ENCODE measurements around the gene FAM171A1.
"Not testable (repeated sequence)": the region's sequence is repeated elsewhere in the genome, so short reads cannot be mapped to it uniquely, and the experiment has no call there.

The FAM171A1 gene

DNA sequence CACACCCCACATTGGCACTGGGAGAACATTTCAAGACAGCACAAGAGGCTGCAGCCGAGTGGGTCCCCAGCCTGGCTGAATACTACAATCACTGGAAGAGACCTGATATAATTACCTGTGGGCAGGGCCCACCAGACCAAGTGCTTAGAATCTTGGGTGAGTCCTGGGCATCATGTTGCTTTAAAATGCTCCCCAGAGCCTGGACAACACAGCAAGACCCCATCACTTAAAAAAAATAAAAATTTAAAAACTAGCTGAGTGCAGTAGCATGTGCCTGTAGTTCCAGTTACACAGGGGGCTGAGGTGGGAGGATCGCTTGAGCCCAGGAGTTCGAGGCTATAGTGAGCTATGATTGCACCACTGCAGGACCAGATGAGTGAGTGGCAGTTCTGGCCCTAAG is 28.1 kb downstream of the FAM171A1 start:
- DNase-seq, result no peak

DNA sequence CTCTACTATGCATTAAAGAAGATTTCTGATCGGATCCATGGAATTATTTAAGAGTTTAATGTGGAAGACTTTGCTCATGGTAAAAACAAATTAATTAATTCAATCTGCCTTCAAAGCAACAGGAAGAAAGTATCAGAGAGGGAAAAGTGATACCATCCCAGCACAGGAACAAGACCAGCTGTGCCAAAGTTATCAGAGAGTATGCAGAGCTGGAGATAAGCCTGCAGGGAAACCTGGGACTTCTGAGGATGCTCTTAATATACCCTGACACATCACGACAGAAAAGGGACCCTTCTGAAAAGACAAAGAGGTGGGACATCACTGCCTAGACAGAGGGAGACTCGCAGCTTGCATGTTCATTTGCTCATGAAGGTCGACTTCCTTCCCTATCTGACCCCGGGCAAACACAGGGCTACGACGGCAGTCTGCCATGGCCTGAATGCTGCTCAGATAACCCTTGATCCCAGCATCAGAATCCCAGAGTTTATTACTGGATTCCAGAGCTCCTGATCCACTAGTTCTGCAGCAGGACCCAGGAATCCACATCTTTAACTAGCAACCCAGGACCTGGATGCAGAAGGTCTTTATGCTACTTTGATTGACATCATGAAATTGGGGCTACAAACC is 29.5 kb downstream of the FAM171A1 start:
- no peak for DNase-seq

DNA sequence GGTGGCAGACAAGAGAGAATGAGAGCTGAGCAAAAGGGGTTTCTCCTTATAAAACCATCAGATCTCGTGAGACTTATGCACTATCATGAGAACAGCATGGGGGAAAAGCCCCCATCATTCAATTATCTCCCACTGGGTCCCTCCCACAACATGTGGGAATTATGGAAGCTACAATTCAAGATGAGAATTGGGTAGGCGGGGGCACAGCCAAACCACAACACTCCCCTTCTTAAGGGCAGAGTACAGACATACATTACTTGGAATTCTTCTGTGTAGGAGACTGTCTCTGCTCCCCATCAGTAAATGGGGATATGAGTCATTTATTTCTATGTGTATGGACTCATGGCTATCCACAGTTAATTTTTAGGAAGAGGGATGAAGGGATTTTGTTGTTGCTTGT is 31.2 kb downstream of the FAM171A1 start:
- no peak for DNase-seq

DNA sequence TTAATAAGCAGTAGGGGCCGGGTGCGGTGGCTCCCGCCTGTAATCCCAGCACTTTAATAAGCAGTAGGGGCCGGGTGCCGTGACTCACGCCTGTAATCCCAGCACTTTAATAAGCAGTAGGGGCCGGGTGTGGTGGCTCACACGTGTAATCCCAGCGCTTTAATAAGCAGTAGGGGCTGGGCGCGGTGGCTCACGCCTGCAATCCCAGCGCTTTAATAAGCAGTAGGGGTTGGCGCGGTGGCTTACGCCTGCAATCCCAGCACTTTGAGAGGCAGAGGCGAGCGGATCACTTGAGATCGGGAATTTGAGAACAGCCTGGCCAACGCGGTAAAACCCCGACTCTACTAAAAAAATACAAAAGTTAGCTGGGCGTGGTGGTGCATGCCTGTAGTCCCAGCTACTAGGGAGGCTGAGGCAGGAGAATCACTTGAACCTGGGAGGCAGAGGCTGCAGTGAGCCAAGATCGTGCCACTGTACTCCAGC is 33.6 kb downstream of the FAM171A1 start:
- not testable (repeated sequence) for DNase-seq

DNA sequence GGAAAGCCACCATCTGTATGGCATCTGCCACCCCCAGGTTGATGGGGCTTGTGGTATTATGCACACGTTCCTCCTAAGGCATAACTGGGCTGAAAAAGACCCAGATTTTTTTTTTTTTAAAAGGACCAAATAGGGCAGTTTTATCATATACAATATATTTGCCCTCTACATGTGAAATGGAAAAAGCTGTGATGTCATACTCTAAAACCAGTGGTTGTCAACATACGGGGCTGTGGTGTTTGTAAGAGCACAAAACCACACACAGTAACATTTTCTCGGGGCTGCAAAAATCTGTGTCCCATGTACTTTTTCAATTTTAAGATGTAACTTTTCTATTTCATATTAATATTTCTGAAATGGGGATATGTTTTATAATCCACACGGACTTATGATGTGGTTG is 34.9 kb downstream of the FAM171A1 start:
- no peak for DNase-seq

DNA sequence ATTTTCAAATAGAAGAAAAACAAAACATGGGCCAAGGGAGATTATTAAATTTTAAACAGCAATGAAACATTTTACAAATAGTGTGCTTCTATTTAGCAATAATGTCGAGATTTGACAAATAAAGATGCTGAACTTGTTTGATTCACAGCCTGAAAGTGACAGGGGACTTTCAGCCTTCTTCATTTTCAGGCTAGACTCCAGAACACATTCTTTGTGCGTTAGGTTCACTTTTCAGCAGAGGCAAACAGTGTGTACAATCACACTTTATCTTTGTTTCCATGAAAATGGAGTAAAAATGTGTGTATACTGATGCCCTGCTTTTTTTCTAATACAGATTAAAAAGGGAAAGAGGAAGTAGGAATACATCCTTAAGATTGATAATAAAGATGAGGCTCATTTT is 35.6 kb downstream of the FAM171A1 start:
- DNase-seq, result no peak

DNA sequence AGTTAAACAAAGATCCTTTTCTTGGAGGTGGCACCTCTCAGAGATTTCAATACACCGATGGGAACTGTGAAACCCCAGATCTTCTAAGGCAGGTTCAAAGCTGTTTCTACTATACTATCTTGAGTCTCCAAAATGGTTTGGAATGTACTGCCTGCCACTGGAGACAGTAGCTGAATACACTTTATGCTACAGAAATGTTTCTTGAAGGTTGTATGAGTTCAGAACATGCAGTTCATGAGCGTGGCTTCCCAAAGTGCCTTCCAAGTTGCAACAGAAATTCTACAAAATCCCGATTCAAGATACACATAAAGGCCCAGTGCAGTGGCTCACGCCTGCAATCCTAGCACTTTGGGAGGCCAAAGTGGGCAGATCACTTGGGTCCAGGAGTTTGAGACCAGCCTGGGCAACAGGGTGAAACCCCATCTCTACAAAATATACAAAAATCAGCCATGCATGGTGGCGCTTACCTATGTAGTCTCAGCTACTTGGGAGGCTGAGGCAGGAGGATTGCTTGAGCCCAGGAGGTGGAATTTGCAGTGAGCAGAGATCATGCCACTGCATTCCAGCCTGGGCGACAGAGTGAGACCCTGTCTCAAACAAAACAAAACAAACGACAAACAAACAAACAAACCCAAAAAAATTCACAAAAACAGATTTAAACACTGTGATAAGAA is 36.3 kb downstream of the FAM171A1 start:
- no peak for DNase-seq

DNA sequence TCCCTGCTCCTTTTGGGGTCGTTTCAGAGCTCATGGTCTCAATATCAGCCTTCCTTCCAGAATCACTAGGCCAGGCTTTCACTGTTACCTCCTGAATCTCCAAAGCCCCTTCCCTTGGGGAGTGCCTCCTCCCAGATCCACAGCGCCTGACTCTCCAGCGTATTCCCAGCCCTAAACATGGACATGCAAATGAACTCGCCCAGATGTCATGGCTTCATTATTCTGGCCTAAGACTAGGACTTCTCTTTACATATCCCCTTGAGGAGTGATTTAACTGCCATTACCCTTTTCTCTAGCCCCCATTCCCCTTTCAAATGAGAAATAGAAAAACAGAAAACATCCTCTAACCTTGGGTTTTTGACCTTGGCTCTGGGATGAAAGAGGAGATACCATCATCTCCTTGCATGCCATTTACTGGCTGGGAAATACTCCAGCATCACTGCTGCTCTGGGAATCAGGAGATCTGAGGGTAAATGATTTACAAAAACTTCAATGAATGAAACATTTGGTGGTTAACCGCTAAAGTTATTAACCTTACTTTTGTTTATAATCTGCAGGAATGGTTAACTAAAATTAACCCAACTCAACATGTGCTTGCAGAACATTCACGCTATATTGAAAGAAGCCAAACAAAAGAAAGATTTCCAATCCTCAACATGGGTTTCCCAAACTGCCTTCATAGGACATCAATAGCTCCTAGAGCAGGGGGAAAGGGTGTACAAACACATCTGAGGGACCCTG is 37.0 kb downstream of the FAM171A1 start:
- no peak for DNase-seq

DNA sequence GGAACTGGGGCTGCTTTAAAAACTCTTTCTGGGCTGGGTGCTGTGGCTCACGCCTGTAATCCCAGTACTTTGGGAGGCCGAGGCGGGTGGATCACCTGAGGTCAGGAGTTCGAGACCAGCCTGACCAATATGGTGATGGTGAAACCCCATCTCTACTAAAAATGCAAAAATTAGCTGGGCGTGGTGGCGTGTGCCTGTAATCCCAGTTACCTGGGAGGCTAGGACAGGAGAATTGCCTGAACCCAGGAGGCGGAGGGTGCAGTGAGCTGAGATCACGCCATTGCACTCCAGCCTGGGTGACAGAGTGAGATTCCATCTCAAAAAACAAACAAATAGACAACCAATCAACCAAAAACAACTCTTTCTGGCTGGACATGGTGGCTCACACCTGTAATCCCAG is 37.9 kb downstream of the FAM171A1 start:
- not testable (repeated sequence) for DNase-seq

DNA sequence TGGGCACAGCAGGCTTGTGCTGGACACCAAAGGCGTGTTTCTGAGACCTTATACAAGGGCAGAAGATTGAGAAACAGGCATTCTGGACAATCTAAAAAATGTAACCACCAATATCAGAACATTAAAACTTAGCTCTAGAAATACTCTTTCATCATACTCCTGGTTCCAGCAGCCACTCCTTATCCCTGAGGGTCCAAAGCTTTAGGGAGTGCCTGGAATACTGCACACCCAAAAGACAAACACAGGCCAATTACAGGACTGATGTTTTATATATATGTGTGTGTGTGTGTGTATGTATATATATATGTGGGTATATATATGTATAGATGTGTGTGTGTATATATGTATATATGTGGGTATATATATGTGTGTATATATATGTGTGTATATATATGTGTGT is 39.6 kb downstream of the FAM171A1 start:
- no peak for DNase-seq

DNA sequence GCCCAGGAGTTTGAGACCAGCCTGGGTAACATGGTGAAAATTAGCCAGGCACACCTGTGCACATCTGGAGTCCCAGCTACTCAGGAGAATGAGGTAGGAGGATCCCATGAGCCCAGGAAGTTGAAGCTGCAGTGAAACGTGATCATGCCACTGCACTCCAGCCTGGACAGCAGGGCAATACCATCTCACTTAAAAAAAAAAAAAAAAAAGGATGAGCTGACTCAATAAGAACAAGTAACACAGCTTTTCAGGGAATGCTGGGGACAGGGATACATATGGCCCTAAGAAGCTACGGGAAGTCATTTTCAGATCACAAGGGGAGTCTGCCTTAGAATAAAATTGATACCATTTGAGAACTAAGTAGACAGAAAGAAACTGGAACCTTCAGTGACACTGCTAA is 41.7 kb downstream of the FAM171A1 start:
- no peak for DNase-seq

DNA sequence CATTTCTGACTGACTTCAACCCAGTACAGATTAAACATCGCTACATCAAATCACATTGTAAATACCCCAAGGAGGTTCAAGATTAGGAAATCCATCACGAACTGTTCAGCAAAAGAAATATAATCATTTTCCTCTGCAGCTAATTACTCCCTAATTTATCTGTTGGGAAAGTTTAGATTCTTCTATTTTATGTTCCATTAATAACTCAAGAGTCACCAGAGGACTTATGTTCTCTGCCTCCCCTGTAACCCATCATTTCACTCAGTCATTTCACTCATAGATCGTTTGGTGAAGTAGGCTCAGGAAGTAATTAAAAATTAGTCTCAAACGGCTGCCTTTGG is 45.2 kb downstream of the FAM171A1 start:
- DNase-seq, result no peak

DNA sequence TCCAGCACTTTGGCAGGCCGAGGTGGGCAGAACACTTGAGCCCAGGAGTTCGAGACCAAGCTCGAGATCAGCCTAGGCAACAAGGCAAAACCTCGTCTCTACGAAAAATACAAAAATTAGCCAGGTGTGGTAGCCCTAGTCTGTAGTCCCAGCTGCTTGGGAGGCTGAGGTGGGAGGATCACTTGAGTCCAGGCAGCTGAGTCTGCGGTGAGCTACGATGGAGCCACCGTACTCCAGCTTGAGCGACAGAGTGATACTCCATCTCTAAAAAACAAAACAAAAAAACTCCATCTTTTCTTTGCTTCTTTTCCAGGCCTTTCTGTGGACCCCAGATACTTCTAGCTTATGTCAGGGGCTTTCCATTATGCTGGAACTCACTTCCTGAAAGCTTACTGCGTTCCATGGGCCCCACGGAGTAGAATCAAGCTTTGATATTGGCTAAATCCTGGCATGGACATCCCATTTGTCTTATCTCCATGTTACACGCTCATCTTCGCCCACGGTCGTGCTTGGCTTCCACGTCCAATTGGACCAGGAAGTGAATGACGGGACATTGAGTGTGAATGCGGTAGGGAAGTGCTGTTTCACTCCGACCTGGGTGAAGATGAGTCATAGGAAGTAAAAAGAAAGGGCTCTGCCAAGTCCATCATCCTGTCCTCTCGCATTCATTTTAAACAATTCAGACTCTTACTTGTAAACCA is 45.7 kb downstream of the FAM171A1 start:
- DNase-seq, result no peak

DNA sequence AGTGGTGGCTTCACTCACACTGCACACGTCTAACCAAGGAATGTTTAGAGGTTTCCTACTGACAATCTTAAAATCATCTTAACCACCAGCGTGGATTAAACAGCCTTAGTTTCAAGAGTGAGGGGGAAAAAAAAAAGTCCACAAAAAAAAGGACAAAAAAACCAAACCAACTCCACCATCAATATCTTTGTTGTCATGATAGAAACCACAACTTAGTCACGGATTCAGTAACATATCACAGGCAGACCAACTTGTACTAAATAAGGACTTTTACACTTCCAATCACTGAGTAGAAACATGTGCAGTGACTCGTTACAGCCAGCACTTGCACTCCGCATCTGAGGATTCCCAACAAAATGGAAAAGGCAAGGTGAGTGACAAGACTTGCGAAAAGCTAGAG is 46.5 kb downstream of the FAM171A1 start:
- DNase-seq, result no peak

DNA sequence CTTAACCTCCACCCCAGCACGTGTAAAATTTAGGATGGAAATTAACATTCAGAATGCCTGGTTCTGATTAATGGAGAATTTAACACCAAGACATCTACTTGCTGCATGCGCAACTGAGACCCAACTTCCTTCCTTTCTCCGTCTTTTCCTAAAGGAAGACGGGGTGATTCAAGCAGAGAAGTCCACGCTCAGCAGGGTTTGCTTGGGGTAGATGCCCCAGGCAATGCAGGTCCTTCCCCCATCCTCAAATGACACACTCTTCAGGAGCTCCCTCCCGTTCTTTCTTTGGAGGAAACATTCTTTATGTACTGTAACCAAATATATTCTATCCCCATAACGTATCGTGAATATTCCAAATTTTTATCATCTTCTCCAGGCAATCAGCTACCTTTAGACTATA is 47.0 kb downstream of the FAM171A1 start:
- DNase-seq, result no peak

DNA sequence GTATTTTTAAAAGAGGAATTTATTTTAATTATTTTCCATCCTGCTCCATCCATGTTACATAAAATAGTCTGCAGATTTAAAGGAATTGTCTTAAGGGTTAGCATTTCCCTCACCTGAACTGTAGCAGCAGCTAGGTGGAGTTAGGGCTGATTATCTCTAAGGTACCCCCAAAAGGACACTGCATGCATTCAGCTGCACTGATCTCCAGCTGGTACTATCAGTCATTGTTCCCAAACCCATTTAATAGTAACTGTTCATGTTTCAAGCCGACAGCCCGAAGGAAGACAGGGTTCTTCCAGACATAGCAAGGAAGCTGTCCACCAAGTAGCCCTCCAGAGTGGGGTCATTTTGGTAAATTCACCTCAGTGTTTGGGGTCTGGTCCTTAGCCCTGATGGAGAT is 48.7 kb downstream of the FAM171A1 start:
- no peak for DNase-seq

DNA sequence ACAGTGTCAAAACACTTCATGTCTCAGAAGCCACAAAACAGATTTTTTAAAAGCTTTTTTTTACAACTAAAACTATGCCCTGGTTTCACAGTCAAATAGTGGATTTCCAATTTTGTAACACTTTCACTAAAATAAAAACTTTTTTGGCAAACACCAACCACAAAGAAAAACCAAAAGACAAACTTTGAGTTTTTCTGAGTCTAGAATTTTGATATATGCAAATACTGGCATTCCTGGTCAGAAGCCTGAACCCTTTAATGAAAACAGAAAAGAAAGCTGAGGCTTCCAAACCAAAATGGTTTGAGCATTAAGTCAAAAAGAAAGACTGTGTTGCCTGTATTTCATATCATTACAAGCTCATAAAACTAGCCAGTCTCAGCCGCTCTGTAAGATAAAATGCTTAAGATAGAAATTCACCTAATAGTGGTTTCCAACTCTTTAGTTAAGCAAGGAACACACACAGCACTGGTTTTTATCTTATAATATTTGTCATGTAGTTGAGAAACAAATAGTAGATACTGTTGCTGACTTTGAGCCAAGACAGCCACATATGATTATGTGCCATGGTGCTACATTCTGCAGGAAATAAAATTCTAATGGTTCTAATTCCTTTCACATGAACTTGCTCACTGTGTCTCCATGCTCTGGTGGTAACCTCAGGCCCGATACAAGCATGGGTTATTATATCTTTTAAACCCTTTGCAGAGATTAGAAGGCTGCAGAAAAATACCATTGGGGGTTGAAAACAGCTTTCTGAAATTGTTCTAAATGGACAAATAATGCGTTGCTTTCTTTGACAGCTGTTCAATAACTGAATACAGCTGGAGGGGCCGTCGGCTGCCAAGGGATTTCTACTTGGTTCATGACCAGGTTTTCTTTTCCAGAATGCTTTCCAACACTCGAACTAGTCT is 49.4 kb downstream of the FAM171A1 start:
- no peak for DNase-seq

DNA sequence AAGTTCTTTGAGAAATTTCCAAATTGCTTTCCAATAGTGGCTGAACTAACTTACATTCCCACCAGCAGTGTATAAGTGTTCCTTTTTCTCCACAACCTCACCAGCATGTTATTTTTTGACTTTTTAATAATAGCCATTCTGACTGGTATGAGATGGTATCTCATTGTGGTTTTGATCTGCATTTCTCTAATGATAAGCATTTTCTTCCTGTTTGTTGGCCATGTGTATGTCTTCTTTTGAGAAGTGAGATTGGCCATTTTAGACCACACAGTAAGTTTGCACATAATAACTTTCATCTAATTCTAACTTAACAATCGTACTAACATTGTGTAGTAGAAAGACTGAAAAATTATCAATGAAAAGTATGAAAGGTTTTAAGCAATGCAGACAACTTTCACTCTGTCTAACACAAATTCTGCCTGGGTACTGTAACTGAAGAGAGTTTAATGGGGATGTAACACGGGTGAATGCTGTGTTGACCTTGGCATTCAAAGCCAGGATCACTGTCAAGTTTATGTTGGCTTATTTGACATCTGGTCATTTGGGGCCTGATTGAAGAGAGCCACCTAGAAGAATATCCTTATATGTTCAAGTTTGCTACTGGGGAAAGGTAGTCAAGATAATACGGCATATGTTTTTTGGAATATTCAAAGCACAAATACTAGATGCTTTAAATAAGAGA is 50.4 kb downstream of the FAM171A1 start:
- DNase-seq, result no peak

DNA sequence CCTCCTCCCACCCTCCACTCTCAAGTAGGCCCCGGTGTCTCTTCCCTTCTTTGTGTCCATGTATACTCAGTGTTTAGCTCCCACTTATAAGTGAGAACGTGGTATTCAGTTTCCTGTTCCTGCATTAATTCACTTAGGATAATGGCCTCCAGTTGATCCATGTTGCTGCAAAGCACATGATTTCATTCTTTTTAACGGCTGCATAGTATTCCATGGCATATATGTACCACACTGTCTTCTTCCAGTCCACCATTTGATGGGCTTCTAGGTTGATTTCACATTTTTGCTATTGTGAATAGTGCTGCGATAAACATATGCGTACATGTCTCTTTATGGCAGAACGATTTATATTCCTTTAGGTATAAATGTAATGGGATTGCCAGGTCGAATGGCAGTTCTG is 51.0 kb downstream of the FAM171A1 start:
- DNase-seq, result no peak

DNA sequence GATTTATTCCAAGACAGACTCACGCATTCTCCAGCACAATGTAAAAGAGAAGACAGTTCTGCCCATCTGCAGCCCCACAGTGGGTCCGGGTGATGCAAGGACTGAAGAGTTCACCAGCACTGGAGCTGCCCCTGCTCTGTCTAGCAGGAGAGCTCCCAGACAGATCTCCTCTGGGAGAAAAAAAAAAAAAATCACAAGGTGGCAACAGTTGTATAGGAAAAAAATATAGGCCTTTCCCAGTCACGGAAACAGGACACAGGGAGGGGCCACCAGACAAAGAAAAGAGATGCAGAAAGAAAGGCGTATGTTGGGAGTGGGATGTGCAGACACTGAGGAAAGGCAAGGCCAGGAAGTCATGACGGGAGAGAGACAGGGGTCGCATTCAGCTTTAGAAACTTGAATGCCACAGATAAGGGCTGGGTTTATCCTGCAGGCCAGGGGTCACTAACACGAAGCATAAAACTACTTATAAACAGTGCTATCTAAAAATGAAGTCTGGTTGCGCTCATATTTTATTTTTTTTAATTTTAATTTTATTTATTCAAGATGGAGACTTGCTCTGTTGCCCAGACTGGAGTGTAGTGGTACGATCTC is 54.1 kb downstream of the FAM171A1 start:
- no peak for DNase-seq

DNA sequence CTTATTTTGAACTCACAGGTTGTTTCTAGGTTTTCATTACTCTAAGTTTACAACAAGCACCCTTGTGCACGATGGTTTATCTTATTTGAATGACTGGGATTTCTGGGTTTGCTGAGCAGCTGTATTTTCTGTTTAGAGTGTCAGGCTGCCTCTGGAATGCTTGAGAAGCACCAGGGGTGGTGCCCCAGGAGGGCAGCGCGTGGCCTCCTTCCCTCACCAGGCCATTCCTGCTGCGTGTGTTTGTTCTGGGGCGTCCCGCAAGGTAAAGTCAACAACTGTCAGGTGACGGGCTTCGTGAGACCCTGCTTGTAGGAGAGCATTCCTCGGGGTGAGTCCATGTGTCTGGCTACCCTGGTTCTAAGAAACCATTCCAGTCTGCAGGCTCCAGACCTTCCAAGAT is 54.9 kb downstream of the FAM171A1 start:
- DNase-seq, result no peak

DNA sequence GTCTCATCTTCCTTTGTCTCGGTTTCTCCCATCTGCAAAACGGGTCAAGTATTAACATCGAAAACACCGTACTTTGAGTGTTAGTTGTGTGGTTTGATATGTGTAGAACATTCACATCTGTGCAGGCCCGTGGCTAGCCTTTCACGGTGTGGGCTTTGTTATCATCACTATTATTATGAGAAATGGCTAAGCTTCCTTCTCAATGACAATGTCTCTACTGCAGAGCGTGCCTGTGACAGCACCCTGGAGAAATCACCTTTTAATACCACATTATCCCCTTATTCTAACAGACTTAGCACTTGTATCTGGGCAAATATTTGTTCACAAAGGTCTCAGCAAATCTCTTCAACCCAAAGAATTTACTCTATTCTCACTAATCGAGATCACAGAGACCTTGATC is 55.8 kb downstream of the FAM171A1 start:
- DNase-seq, result no peak
